Mesendoderm (in vitro differentiated cells): ENCODE results near the gene CDK5.
A peak's percentile ranks its signal among the peaks of the same experiment; 100 is the strongest.

Experiments
- DNase-seq: peaks from one replicate; pipeline ENCODE4 v3.0.0; 2013
- H2AK5ac ChIP-seq: 2 replicates; pipeline ENCODE4 v1.6.1; 2013; ENCODE audit warnings: low read length, inconsistent platforms
- H2BK120ac ChIP-seq: 2 replicates; pipeline ENCODE4 v1.6.1; 2013; ENCODE audit warnings: low read depth, mild to moderate bottlenecking, low read length, moderate library complexity, mixed read lengths
- H2BK15ac ChIP-seq: replicated peaks from 2 replicates; pipeline ENCODE4 v1.6.1; 2013; ENCODE audit warnings: low read depth, mild to moderate bottlenecking, moderate library complexity
- H2BK5ac ChIP-seq: 2 replicates; pipeline ENCODE4 v1.6.1; 2013; ENCODE audit warnings: low read length, inconsistent platforms
- H3K18ac ChIP-seq: 2 replicates; pipeline ENCODE4 v1.6.1; 2013; ENCODE audit warnings: mild to moderate bottlenecking, low read length, mixed read lengths
- H3K23ac ChIP-seq: one replicate; pipeline ENCODE4 v1.6.1; 2013; ENCODE audit warnings: low read length
- H3K27ac ChIP-seq: 2 replicates; pipeline ENCODE4 v1.5.1; 2013; ENCODE audit warnings: low read depth, mild to moderate bottlenecking, inconsistent platforms, low read length, moderate library complexity
- H3K27me3 ChIP-seq: 2 replicates; pipeline ENCODE4 v1.6.1; 2013; ENCODE audit warnings: low read length, control low read depth, mild to moderate bottlenecking, inconsistent platforms; ENCODE audit not compliant: insufficient read depth, poor library complexity
- H3K36me3 ChIP-seq: 2 replicates; pipeline ENCODE4 v1.6.1; 2013; ENCODE audit warnings: low read length, inconsistent platforms; ENCODE audit not compliant: control insufficient read depth, insufficient read depth
- H3K4ac ChIP-seq: one replicate; pipeline ENCODE4 v1.6.1; 2013; ENCODE audit warnings: low read depth, mild to moderate bottlenecking, low read length, moderate library complexity
- H3K4me1 ChIP-seq: 2 replicates; pipeline ENCODE4 v1.6.1; 2013; ENCODE audit warnings: low read depth, low read length, inconsistent platforms; ENCODE audit not compliant: control insufficient read depth
- H3K4me2 ChIP-seq: 2 replicates; pipeline ENCODE4 v1.6.1; 2013; ENCODE audit warnings: low read length
- H3K4me3 ChIP-seq: 2 replicates; pipeline ENCODE4 v1.5.1; 2013; ENCODE audit warnings: mild to moderate bottlenecking, low read length
- H3K56ac ChIP-seq: one replicate; pipeline ENCODE4 v1.6.1; 2013; ENCODE audit warnings: low read length
- H3K79me1 ChIP-seq: 2 replicates; pipeline ENCODE4 v1.6.1; 2013; ENCODE audit warnings: low read length, inconsistent platforms
- H3K79me2 ChIP-seq: 2 replicates; pipeline ENCODE4 v1.6.1; 2013; ENCODE audit warnings: mild to moderate bottlenecking, low read length; ENCODE audit not compliant: control insufficient read depth, insufficient read depth
- H3K9ac ChIP-seq: 2 replicates; pipeline ENCODE4 v1.6.1; 2013; ENCODE audit warnings: low read length, inconsistent platforms
- H4K5ac ChIP-seq: one replicate; pipeline ENCODE4 v1.6.1; 2013; ENCODE audit warnings: low read length
- H4K8ac ChIP-seq: one replicate; pipeline ENCODE4 v1.6.1; 2013; ENCODE audit warnings: low read depth, mild to moderate bottlenecking, control low read depth, low read length, moderate library complexity
- WGBS: extraction: QIAGEN DNeasy Blood & Tissue Kit; methylation state at CpG from one replicate; pipeline ENCODE4 v1.1.7; 2013; ENCODE audit warnings: low lambda C conversion rate, missing lambda C conversion rate; ENCODE audit not compliant: insufficient coverage; ENCODE audit errors: extremely low coverage; 5-methylcytosine and 5-hydroxymethylcytosine counted together

Gene CDK5

GRCh38 chr7:151062399-151063211 lies 4.9 kb upstream of the CDK5 start:
- no peak overlapping the region for H4K5ac ChIP-seq
- no peak overlapping the region for H2BK5ac ChIP-seq
- H3K36me3 ChIP-seq: peaks cover 2% of the 10 kb centered on the region
- no peaks in the 10 kb centered on the region for H3K27me3 ChIP-seq
- no peak overlapping the region for H3K4ac ChIP-seq
- H2AK5ac ChIP-seq: no peak overlapping the region
- no CpG with 5 or more reads among the region's 43 CpGs for WGBS
- H3K79me2 ChIP-seq: no peaks in the 10 kb centered on the region
- peak overlapping the region; percentile 14 for H3K27ac ChIP-seq
- H3K56ac ChIP-seq: peak overlapping the region; percentile 89
- peak; percentile 99 for DNase-seq
- no peak overlapping the region for H4K8ac ChIP-seq
- peak overlapping the region; percentile 46 for H3K18ac ChIP-seq
- H3K4me2 ChIP-seq: peak overlapping the region; percentile 90
- peak overlapping the region; percentile 99 for H3K23ac ChIP-seq
- peak overlapping the region; percentile 76 for H3K9ac ChIP-seq
- peaks cover 18% of the 10 kb centered on the region for H3K4me1 ChIP-seq
- H3K79me1 ChIP-seq: peaks cover 6% of the 10 kb centered on the region
- H2BK120ac ChIP-seq: no peak overlapping the region
- H3K4me3 ChIP-seq: peak overlapping the region; percentile 20
- H2BK15ac ChIP-seq: no peak overlapping the region

DNA sequence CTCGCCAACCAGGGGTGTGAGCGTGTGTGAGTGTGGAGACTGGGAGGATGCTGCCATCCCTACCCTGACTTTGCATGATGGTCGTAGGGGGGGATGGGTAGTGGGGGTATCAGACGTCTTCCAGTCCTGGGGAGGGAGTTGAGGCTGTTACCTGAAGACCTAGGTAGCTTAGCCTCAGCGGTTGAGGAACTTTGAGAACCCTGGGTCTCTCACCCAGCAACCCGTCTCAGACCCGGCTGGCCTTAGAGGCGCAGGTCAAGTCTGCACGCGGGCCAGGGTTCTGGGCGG lies 4.4 kb upstream of the CDK5 start:
- H3K36me3 ChIP-seq: peaks cover 2% of the 10 kb centered on the region
- no peak overlapping the region for H3K23ac ChIP-seq
- no peaks in the 10 kb centered on the region for H3K27me3 ChIP-seq
- H3K4ac ChIP-seq: no peak overlapping the region
- peaks cover 19% of the 10 kb centered on the region for H3K4me1 ChIP-seq
- no peak overlapping the region for H4K5ac ChIP-seq
- H2BK5ac ChIP-seq: peak overlapping the region; percentile 25
- no peak overlapping the region for H2BK120ac ChIP-seq
- H2AK5ac ChIP-seq: peak overlapping the region; percentile 50
- H3K4me3 ChIP-seq: peak overlapping the region; percentile 3
- H3K27ac ChIP-seq: no peak overlapping the region
- H3K56ac ChIP-seq: peak overlapping the region; percentile 91
- peak overlapping the region; percentile 8 for H3K18ac ChIP-seq
- no peak overlapping the region for H4K8ac ChIP-seq
- peak overlapping the region; percentile 86 for H3K4me2 ChIP-seq
- WGBS: no CpG with 5 or more reads among the region's 11 CpGs
- H3K79me2 ChIP-seq: no peaks in the 10 kb centered on the region
- peaks cover 6% of the 10 kb centered on the region for H3K79me1 ChIP-seq
- DNase-seq: no peak
- H2BK15ac ChIP-seq: no peak overlapping the region
- peak overlapping the region; percentile 72 for H3K9ac ChIP-seq

DNA sequence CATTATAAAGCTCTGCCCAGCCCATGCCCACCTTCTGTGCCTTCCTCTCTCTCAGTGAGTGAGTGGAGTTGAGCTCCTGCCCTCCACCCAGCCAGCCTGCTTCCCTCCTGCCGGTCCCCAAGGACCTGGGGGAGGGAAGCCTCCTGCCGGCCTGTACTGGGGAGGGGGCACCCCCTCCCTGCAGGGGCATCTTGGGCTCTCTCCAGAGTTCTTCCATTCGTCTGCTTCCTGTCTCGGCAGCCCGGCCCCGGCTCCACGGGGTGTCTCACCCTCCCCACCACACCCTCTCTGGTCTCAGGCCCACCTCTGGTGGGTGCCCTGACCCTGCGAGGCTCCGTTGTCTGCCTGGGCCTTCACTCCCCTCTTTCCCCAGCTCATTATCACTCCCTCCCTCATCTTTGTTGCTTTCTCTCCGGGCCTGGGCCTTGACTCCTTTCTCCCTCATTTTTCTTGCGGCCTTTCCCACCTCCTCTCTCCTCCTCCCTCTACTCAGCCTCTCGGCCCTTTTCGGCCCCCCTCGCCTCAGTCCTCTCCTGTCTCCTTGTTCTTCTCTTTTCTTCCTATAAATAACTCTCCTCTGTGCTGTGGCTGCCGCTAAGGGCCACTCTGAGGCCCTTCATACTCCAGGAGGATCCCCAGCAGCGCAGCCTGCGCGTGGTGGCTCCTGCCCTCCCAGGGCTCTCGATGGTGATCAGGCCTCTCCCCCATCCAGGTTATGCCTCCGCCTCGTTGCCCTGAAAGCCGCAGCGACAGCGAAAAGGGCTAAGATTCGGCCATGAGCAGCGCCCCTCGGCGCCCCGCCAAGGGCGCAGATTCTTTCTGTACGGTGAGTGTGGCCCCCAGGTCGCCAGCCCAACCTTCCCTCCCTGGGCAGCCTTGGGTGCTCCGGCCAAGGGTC lies 3.8 kb upstream of the CDK5 start:
- Histone ChIP-seq H3K9ac (peak overlapping the region; percentile 72), H2BK120ac (no peak overlapping the region), H3K27ac (no peak overlapping the region), H3K23ac (no peak overlapping the region), H2AK5ac (peak overlapping the region; percentile 50), H3K79me1 (peaks cover 6% of the 10 kb centered on the region), H3K18ac (peak overlapping the region; percentile 8), H4K5ac (no peak overlapping the region), H3K36me3 (peaks cover 2% of the 10 kb centered on the region), H4K8ac (no peak overlapping the region), H3K27me3 (no peaks in the 10 kb centered on the region), H3K4ac (no peak overlapping the region), H3K4me3 (no peak overlapping the region), H3K56ac (peak overlapping the region; percentile 95), H2BK15ac (no peak overlapping the region), H3K4me1 (peaks cover 21% of the 10 kb centered on the region), H3K4me2 (peak overlapping the region; percentile 86), H3K79me2 (no peaks in the 10 kb centered on the region), H2BK5ac (peak overlapping the region; percentile 25)
- DNase-seq: peak; percentile 64
- no CpG with 5 or more reads among the region's 33 CpGs for WGBS

GRCh38 chr7:151060416-151061212 lies 2.9 kb upstream of the CDK5 start:
- peak overlapping the region; percentile 75 for H3K23ac ChIP-seq
- peaks cover 6% of the 10 kb centered on the region for H3K79me1 ChIP-seq
- peak overlapping the region; percentile 95 for H3K56ac ChIP-seq
- H3K4ac ChIP-seq: no peak overlapping the region
- peak; percentile 29 for DNase-seq
- no peaks in the 10 kb centered on the region for H3K79me2 ChIP-seq
- peaks cover 21% of the 10 kb centered on the region for H3K4me1 ChIP-seq
- H2BK15ac ChIP-seq: no peak overlapping the region
- H3K27me3 ChIP-seq: no peaks in the 10 kb centered on the region
- peak overlapping the region; percentile 86 for H3K9ac ChIP-seq
- peak overlapping the region; percentile 46 for H2AK5ac ChIP-seq
- H3K18ac ChIP-seq: peak overlapping the region; percentile 61
- no peak overlapping the region for H2BK5ac ChIP-seq
- H3K4me3 ChIP-seq: peak overlapping the region; percentile 71
- peaks cover 2% of the 10 kb centered on the region for H3K36me3 ChIP-seq
- H4K8ac ChIP-seq: no peak overlapping the region
- H2BK120ac ChIP-seq: peak overlapping the region; percentile 8
- no CpG with 5 or more reads among the region's 21 CpGs for WGBS
- H3K27ac ChIP-seq: no peak overlapping the region
- peak overlapping the region; percentile 93 for H3K4me2 ChIP-seq
- H4K5ac ChIP-seq: no peak overlapping the region

GRCh38 chr7:151060113-151060415 lies 2.4 kb upstream of the CDK5 start:
- H3K9ac ChIP-seq: peak overlapping the region; percentile 86
- H4K5ac ChIP-seq: no peak overlapping the region
- no peaks in the 10 kb centered on the region for H3K27me3 ChIP-seq
- peak overlapping the region; percentile 71 for H3K4me3 ChIP-seq
- H3K4me2 ChIP-seq: peak overlapping the region; percentile 93
- H2BK5ac ChIP-seq: no peak overlapping the region
- peak; percentile 71 for DNase-seq
- no peak overlapping the region for H4K8ac ChIP-seq
- no peak overlapping the region for H2BK15ac ChIP-seq
- H3K18ac ChIP-seq: peak overlapping the region; percentile 61
- H3K79me1 ChIP-seq: peaks cover 6% of the 10 kb centered on the region
- H3K36me3 ChIP-seq: peaks cover 2% of the 10 kb centered on the region
- peak overlapping the region; percentile 64 for H3K4ac ChIP-seq
- H2BK120ac ChIP-seq: peak overlapping the region; percentile 30
- WGBS: no CpG with 5 or more reads among the region's 17 CpGs
- H3K23ac ChIP-seq: peak overlapping the region; percentile 75
- peak overlapping the region; percentile 95 for H3K56ac ChIP-seq
- H3K4me1 ChIP-seq: peaks cover 21% of the 10 kb centered on the region
- H2AK5ac ChIP-seq: peak overlapping the region; percentile 46
- H3K27ac ChIP-seq: no peak overlapping the region
- no peaks in the 10 kb centered on the region for H3K79me2 ChIP-seq
